ENCODE data around the gene DYNC2I2. TPM values are rescaled to one million over a fixed set of nuclear protein-coding genes. Genes with fewer than 3 reads are reported as not detected.

DYNC2I2 gene
- total and polyA plus RNA-seq, 10 of the 15 experiments (the other 5 are each of a cell fraction or from before 2014, with no cell fraction given) = 0.89 to 118 (median 47.9) TPM

GRCh38 chr9:128610897-128611296 lies 45.8 kb downstream of the DYNC2I2 start:
- ATAC-seq (no peak), FAIRE-seq (no peak), DNase-seq (ENCODE audit: low read depth, low spot score) (no peak)
- intact Hi-C loops (cut with micrococcal nuclease; ENCODE audit: unreplicated experiment) = no loop called here
- ChIA-PET SMC1A (ENCODE audit: uncharacterized antibody, unreplicated experiment) (interaction anchor here (1.2 kb wide), 1 partner anchor 25 kb away, joined by 3 read pairs; no protein-coding TSS in a partner anchor), RAD21 (ENCODE audit: unreplicated experiment) (interaction anchor here (1.0 kb wide), 1 partner anchor 240 kb away, joined by 3 read pairs; the partner anchor contains the start of gene URM1), POLR2A (interaction anchor here (1.0 kb wide), 1 partner anchor 26 kb away, joined by 3 read pairs; no protein-coding TSS in a partner anchor), CTCF (interaction anchor here (0.6 to 1.5 kb wide), 4 partner anchors 97 to 522 kb away, joined by 3 to 6 read pairs (median 4); no protein-coding TSS in a partner anchor)
- Histone ChIP-seq H3K9me3 (replicated peaks; ENCODE audit: control insufficient read depth, insufficient read depth, low read length) (no peaks in the 10 kb centered on the region), H3K79me2 (ENCODE audit: control insufficient read depth, insufficient read depth, low read length) (no peaks in the 10 kb centered on the region), H2AFZ (ENCODE audit: control insufficient read depth, low read depth, low read length) (no peak overlapping the region), H3K27me3 (replicated peaks in 1 of 2; ENCODE audit: control insufficient read depth in 2 of 2, insufficient read depth in 2 of 2, low read length in 1 of 2) (no peaks in the 10 kb centered on the region), H3K4me3 (no peak overlapping the region), H3K27ac (ENCODE audit: control insufficient read depth, insufficient read depth) (no peak overlapping the region), H3K36me3 (ENCODE audit: control insufficient read depth in 2 of 2, insufficient read depth in 2 of 2, low read length in 1 of 2) (peaks cover 16 to 40% of the 10 kb centered on the region in 2 experiments), H3K9ac (ENCODE audit: control insufficient read depth, insufficient read depth, low read length) (no peak overlapping the region), H4K20me1 (ENCODE audit: control insufficient read depth, insufficient read depth) (no peaks in the 10 kb centered on the region), H3K4me1 (ENCODE audit: control insufficient read depth, insufficient read depth, low read length) (no peaks in the 10 kb centered on the region), H3K4me2 (ENCODE audit: control insufficient read depth, insufficient read depth) (no peak overlapping the region)
- in situ Hi-C loops (cut with MboI) = no loop called here
- TF ChIP-seq, protein P1, sequence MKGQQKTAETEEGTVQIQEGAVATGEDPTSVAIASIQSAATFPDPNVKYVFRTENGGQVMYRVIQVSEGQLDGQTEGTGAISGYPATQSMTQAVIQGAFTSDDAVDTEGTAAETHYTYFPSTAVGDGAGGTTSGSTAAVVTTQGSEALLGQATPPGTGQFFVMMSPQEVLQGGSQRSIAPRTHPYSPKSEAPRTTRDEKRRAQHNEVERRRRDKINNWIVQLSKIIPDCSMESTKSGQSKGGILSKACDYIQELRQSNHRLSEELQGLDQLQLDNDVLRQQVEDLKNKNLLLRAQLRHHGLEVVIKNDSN (IDR thresholded peaks at IDR 0.05; ENCODE audit: borderline replicate concordance, extremely low read length, insufficient read depth, low read depth, low read length) = no peak
- TF ChIP-seq ATF7 (IDR thresholded peaks at IDR 0.05; ENCODE audit: low read depth) (no peak), RFX5 (IDR thresholded peaks at IDR 0.05; ENCODE audit: low read depth, low read length) (no peak), EGR1 (IDR thresholded peaks at IDR 0.05; ENCODE audit: borderline replicate concordance in 1 of 2, low read depth in 2 of 2, low read length in 2 of 2) (no peak), DPF2 (IDR thresholded peaks at IDR 0.05) (no peak), BCL11A (IDR thresholded peaks at IDR 0.05; ENCODE audit: low read depth, low read length) (no peak), TCF7 (IDR thresholded peaks at IDR 0.05; ENCODE audit: borderline replicate concordance) (no peak), E4F1 (IDR thresholded peaks at IDR 0.05; ENCODE audit: borderline replicate concordance, partially characterized antibody) (no peak), ZSCAN29 (IDR thresholded peaks at IDR 0.05) (no peak), HSF1 (IDR thresholded peaks at IDR 0.05; ENCODE audit: low read depth, low read length) (no peak), ZNF217 (IDR thresholded peaks at IDR 0.05) (no peak), NRF1 (conservative IDR thresholded peaks at IDR 0.05; ENCODE audit: low read depth, low read length) (no peak)
- TF ChIP-seq, protein P2, sequence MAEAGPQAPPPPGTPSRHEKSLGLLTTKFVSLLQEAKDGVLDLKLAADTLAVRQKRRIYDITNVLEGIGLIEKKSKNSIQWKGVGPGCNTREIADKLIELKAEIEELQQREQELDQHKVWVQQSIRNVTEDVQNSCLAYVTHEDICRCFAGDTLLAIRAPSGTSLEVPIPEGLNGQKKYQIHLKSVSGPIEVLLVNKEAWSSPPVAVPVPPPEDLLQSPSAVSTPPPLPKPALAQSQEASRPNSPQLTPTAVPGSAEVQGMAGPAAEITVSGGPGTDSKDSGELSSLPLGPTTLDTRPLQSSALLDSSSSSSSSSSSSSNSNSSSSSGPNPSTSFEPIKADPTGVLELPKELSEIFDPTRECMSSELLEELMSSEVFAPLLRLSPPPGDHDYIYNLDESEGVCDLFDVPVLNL (IDR thresholded peaks at IDR 0.05; ENCODE audit: low read depth, low read length) = no peak
- TF ChIP-seq, protein P3, sequence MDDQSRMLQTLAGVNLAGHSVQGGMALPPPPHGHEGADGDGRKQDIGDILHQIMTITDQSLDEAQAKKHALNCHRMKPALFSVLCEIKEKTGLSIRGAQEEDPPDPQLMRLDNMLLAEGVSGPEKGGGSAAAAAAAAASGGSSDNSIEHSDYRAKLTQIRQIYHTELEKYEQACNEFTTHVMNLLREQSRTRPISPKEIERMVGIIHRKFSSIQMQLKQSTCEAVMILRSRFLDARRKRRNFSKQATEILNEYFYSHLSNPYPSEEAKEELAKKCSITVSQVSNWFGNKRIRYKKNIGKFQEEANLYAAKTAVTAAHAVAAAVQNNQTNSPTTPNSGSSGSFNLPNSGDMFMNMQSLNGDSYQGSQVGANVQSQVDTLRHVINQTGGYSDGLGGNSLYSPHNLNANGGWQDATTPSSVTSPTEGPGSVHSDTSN (IDR thresholded peaks at IDR 0.05; ENCODE audit: insufficient replicate concordance, low read depth, low read length) = no peak
- TF ChIP-seq, protein P4, sequence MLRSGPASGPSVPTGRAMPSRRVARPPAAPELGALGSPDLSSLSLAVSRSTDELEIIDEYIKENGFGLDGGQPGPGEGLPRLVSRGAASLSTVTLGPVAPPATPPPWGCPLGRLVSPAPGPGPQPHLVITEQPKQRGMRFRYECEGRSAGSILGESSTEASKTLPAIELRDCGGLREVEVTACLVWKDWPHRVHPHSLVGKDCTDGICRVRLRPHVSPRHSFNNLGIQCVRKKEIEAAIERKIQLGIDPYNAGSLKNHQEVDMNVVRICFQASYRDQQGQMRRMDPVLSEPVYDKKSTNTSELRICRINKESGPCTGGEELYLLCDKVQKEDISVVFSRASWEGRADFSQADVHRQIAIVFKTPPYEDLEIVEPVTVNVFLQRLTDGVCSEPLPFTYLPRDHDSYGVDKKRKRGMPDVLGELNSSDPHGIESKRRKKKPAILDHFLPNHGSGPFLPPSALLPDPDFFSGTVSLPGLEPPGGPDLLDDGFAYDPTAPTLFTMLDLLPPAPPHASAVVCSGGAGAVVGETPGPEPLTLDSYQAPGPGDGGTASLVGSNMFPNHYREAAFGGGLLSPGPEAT (IDR thresholded peaks at IDR 0.05; ENCODE audit: low read depth) = no peak
- WGBS (ENCODE audit: insufficient coverage, insufficient replicate concordance, low lambda C conversion rate, missing lambda C conversion rate) = 97% methylated on average over 3 of the region's 3 CpGs
- no TSS peak for BruUV-seq (replicated peaks)

Measured in GM12878 (cell line).